Measurements from ENCODE around the gene FLRT2.

DNA sequence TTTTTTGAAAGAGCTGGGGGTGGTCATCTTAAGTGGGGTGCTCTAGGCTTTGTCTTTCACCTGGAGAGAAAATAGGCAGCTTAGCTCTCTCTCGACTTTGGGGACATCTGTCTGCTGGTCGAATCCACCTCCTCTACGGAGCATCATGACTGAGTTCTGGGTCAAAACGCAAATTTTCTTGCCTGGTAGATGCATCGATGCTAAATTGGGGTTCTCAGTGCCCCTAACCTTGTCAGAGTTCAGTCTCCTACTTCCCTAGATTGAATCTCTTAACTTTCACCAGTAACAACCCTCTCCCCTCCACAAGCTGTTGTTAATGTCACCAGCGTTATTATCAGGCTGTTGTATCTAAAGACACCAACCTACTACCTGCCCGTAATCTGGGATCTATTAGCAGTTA, 682 bp downstream of the FLRT2 start:
- TF ChIP-seq, protein P1, sequence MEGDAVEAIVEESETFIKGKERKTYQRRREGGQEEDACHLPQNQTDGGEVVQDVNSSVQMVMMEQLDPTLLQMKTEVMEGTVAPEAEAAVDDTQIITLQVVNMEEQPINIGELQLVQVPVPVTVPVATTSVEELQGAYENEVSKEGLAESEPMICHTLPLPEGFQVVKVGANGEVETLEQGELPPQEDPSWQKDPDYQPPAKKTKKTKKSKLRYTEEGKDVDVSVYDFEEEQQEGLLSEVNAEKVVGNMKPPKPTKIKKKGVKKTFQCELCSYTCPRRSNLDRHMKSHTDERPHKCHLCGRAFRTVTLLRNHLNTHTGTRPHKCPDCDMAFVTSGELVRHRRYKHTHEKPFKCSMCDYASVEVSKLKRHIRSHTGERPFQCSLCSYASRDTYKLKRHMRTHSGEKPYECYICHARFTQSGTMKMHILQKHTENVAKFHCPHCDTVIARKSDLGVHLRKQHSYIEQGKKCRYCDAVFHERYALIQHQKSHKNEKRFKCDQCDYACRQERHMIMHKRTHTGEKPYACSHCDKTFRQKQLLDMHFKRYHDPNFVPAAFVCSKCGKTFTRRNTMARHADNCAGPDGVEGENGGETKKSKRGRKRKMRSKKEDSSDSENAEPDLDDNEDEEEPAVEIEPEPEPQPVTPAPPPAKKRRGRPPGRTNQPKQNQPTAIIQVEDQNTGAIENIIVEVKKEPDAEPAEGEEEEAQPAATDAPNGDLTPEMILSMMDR (IDR thresholded peaks at IDR 0.05 in 2 of 3, conservative IDR thresholded peaks at IDR 0.05 in 1 of 3; ENCODE audit: control insufficient read depth in 2 of 3, extremely low read depth in 1 of 3, insufficient read depth in 1 of 3, low read depth in 3 of 3, low read length in 3 of 3): no peak
- TF ChIP-seq SMC3 (IDR thresholded peaks at IDR 0.05; ENCODE audit: borderline replicate concordance, low read length): no peak
- TF ChIP-seq POLR2A (IDR thresholded peaks at IDR 0.05; ENCODE audit: low read depth, low read length): no peak
- TF ChIP-seq POLR2AphosphoS5 (IDR thresholded peaks at IDR 0.05; ENCODE audit: low read length): no peak
- no peak for TF ChIP-seq EZH2 (IDR thresholded peaks at IDR 0.05; ENCODE audit: borderline replicate concordance, control insufficient read depth, low read depth, low read length)
- no peak for TF ChIP-seq SUZ12 (IDR thresholded peaks at IDR 0.05; ENCODE audit: unreplicated experiment)

All from GM12878 (cell line).